ENCODE measurements around the gene EFCAB12.

GRCh38 chr3:129439817-129440617 is 11.6 kb upstream of the EFCAB12 start, which contains the start of the genes IFT122 and MBD4:
- TF ChIP-seq POLR2A (IDR thresholded peaks at IDR 0.05; ENCODE audit: control extremely low read depth in 1 of 2, low read depth in 2 of 2, low read length in 2 of 2) (peak; percentile 64 to 83; a peak in 2 of 3 replicates), USF2 (IDR thresholded peaks at IDR 0.05; ENCODE audit: low read length) (no peak), EGR1 (IDR thresholded peaks at IDR 0.05; ENCODE audit: borderline replicate concordance, low read depth, low read length) (peak; percentile 94; the same call in 1 of the 2 replicates), CTCF (IDR thresholded peaks at IDR 0.05; ENCODE audit: control extremely low read depth in 1 of 3, insufficient read depth in 1 of 3, low read depth in 1 of 3, low read length in 3 of 3) (no peak), EZH2 (IDR thresholded peaks at IDR 0.05; ENCODE audit: low read depth, low read length, severe bottlenecking) (no peak), CHD1 (IDR thresholded peaks at IDR 0.05; ENCODE audit: low read depth, low read length) (no peak)

Measured in H1 (cell line).